ENCODE results near the gene PRKN. TPM values are rescaled to one million over a fixed set of nuclear protein-coding genes. Genes with fewer than 3 reads are reported as not detected.

PRKN gene
- total RNA-seq, 1 donor from 2014 or later = not detected

GRCh38 chr6:161813156-161813555 is 914.4 kb downstream of the PRKN start:
- Mint-ChIP-seq H3K4me3 (no peak overlapping the region), H3K36me3 (ENCODE audit: low read depth) (no peaks in the 10 kb centered on the region), H3K4me1 (ENCODE audit: low read depth) (no peaks in the 10 kb centered on the region), H3K9me3 (peaks cover 4% of the 10 kb centered on the region), H3K27me3 (ENCODE audit: insufficient read depth) (no peaks in the 10 kb centered on the region), H3K27ac (no peak overlapping the region)
- intact Hi-C loops (cut with micrococcal nuclease) = no loop called here
- DNase-seq (ENCODE audit: low spot score) = no peak

- intact Hi-C loops (cut with micrococcal nuclease) = no loop called here
- H3K4me1 Mint-ChIP-seq (ENCODE audit: low read depth) = no peaks in the 10 kb centered on the region
- no peak for DNase-seq (ENCODE audit: low spot score)
- no peak overlapping the region for H3K4me3 Mint-ChIP-seq
- H3K9me3 Mint-ChIP-seq = peaks cover 4% of the 10 kb centered on the region
- no peak overlapping the region for H3K27ac Mint-ChIP-seq
- no peaks in the 10 kb centered on the region for H3K27me3 Mint-ChIP-seq (ENCODE audit: insufficient read depth)
- H3K36me3 Mint-ChIP-seq (ENCODE audit: low read depth) = no peaks in the 10 kb centered on the region
Observed at GRCh38 chr6:161809971-161810370, 917.6 kb downstream of the PRKN start.

- no peak overlapping the region for H3K27ac Mint-ChIP-seq
- H3K27me3 Mint-ChIP-seq (ENCODE audit: insufficient read depth) = no peaks in the 10 kb centered on the region
- no peak for DNase-seq (ENCODE audit: low spot score)
- H3K9me3 Mint-ChIP-seq = no peaks in the 10 kb centered on the region
- H3K4me3 Mint-ChIP-seq = no peak overlapping the region
- H3K4me1 Mint-ChIP-seq (ENCODE audit: low read depth) = no peaks in the 10 kb centered on the region
- intact Hi-C loops (cut with micrococcal nuclease) = no loop called here
- no peaks in the 10 kb centered on the region for H3K36me3 Mint-ChIP-seq (ENCODE audit: low read depth)
Observed at GRCh38 chr6:161804838-161805237, 922.7 kb downstream of the PRKN start.

- Mint-ChIP-seq H3K9me3 (no peaks in the 10 kb centered on the region), H3K4me3 (no peak overlapping the region), H3K27ac (no peak overlapping the region), H3K27me3 (ENCODE audit: insufficient read depth) (no peaks in the 10 kb centered on the region), H3K36me3 (ENCODE audit: low read depth) (no peaks in the 10 kb centered on the region), H3K4me1 (ENCODE audit: low read depth) (no peaks in the 10 kb centered on the region)
- no peak for DNase-seq (ENCODE audit: low spot score)
- intact Hi-C loops (cut with micrococcal nuclease) = no loop called here
Observed at GRCh38 chr6:161803131-161803530, 924.4 kb downstream of the PRKN start.

GRCh38 chr6:161802231-161802630 is 925.3 kb downstream of the PRKN start:
- no peaks in the 10 kb centered on the region for H3K36me3 Mint-ChIP-seq (ENCODE audit: low read depth)
- H3K27me3 Mint-ChIP-seq (ENCODE audit: insufficient read depth) = no peaks in the 10 kb centered on the region
- no peaks in the 10 kb centered on the region for H3K4me1 Mint-ChIP-seq (ENCODE audit: low read depth)
- intact Hi-C loops (cut with micrococcal nuclease) = no loop called here
- H3K4me3 Mint-ChIP-seq = no peak overlapping the region
- no peaks in the 10 kb centered on the region for H3K9me3 Mint-ChIP-seq
- no peak overlapping the region for H3K27ac Mint-ChIP-seq
- no peak for DNase-seq (ENCODE audit: low spot score)

GRCh38 chr6:161798844-161799394 is 928.6 kb downstream of the PRKN start:
- Mint-ChIP-seq H3K4me1 (ENCODE audit: low read depth) (no peaks in the 10 kb centered on the region), H3K27ac (no peak overlapping the region), H3K36me3 (ENCODE audit: low read depth) (no peaks in the 10 kb centered on the region), H3K27me3 (ENCODE audit: insufficient read depth) (no peaks in the 10 kb centered on the region), H3K9me3 (no peaks in the 10 kb centered on the region), H3K4me3 (no peak overlapping the region)
- DNase-seq (ENCODE audit: low spot score) = no peak
- intact Hi-C loops (cut with micrococcal nuclease) = no loop called here

GRCh38 chr6:161796681-161797080 is 930.9 kb downstream of the PRKN start:
- Mint-ChIP-seq H3K36me3 (ENCODE audit: low read depth) (no peaks in the 10 kb centered on the region), H3K27me3 (ENCODE audit: insufficient read depth) (no peaks in the 10 kb centered on the region), H3K27ac (no peak overlapping the region), H3K4me1 (ENCODE audit: low read depth) (no peaks in the 10 kb centered on the region), H3K9me3 (peaks cover 7% of the 10 kb centered on the region), H3K4me3 (no peak overlapping the region)
- intact Hi-C loops (cut with micrococcal nuclease) = no loop called here
- no peak for DNase-seq (ENCODE audit: low spot score)

GRCh38 chr6:161792851-161793493 is 934.6 kb downstream of the PRKN start:
- no peak overlapping the region for H3K27ac Mint-ChIP-seq
- peaks cover 8% of the 10 kb centered on the region for H3K9me3 Mint-ChIP-seq
- H3K27me3 Mint-ChIP-seq (ENCODE audit: insufficient read depth) = no peaks in the 10 kb centered on the region
- no peak for DNase-seq (ENCODE audit: low spot score)
- no peaks in the 10 kb centered on the region for H3K36me3 Mint-ChIP-seq (ENCODE audit: low read depth)
- H3K4me3 Mint-ChIP-seq = no peak overlapping the region
- H3K4me1 Mint-ChIP-seq (ENCODE audit: low read depth) = no peaks in the 10 kb centered on the region
- intact Hi-C loops (cut with micrococcal nuclease) = no loop called here

- Mint-ChIP-seq H3K4me3 (no peak overlapping the region), H3K36me3 (ENCODE audit: low read depth) (no peaks in the 10 kb centered on the region), H3K27ac (no peak overlapping the region), H3K9me3 (peaks cover 8% of the 10 kb centered on the region), H3K27me3 (ENCODE audit: insufficient read depth) (no peaks in the 10 kb centered on the region), H3K4me1 (ENCODE audit: low read depth) (no peaks in the 10 kb centered on the region)
- intact Hi-C loops (cut with micrococcal nuclease) = no loop called here
- no peak for DNase-seq (ENCODE audit: low spot score)
Observed at GRCh38 chr6:161788531-161788930, 939.0 kb downstream of the PRKN start.

- Mint-ChIP-seq H3K27ac (no peak overlapping the region), H3K9me3 (no peaks in the 10 kb centered on the region), H3K36me3 (ENCODE audit: low read depth) (no peaks in the 10 kb centered on the region), H3K27me3 (ENCODE audit: insufficient read depth) (no peaks in the 10 kb centered on the region), H3K4me3 (no peak overlapping the region), H3K4me1 (ENCODE audit: low read depth) (no peaks in the 10 kb centered on the region)
- intact Hi-C loops (cut with micrococcal nuclease) = no loop called here
- no peak for DNase-seq (ENCODE audit: low spot score)
Observed at GRCh38 chr6:161772176-161772575, 955.4 kb downstream of the PRKN start.

- Mint-ChIP-seq H3K36me3 (ENCODE audit: low read depth) (no peaks in the 10 kb centered on the region), H3K4me1 (ENCODE audit: low read depth) (no peaks in the 10 kb centered on the region), H3K9me3 (no peaks in the 10 kb centered on the region), H3K27ac (no peak overlapping the region), H3K4me3 (no peak overlapping the region), H3K27me3 (ENCODE audit: insufficient read depth) (no peaks in the 10 kb centered on the region)
- intact Hi-C loops (cut with micrococcal nuclease) = no loop called here
- no peak for DNase-seq (ENCODE audit: low spot score)
Observed at GRCh38 chr6:161761966-161762365, 965.6 kb downstream of the PRKN start.

- no peak for DNase-seq (ENCODE audit: low spot score)
- Mint-ChIP-seq H3K36me3 (ENCODE audit: low read depth) (no peaks in the 10 kb centered on the region), H3K4me3 (no peak overlapping the region), H3K4me1 (ENCODE audit: low read depth) (no peaks in the 10 kb centered on the region), H3K27ac (no peak overlapping the region), H3K9me3 (no peaks in the 10 kb centered on the region), H3K27me3 (ENCODE audit: insufficient read depth) (no peaks in the 10 kb centered on the region)
- intact Hi-C loops (cut with micrococcal nuclease) = no loop called here
Observed at GRCh38 chr6:161755080-161755479, 972.5 kb downstream of the PRKN start.

- intact Hi-C loops (cut with micrococcal nuclease) = no loop called here
- no peak for DNase-seq (ENCODE audit: low spot score)
- Mint-ChIP-seq H3K4me1 (ENCODE audit: low read depth) (no peaks in the 10 kb centered on the region), H3K36me3 (ENCODE audit: low read depth) (no peaks in the 10 kb centered on the region), H3K9me3 (no peaks in the 10 kb centered on the region), H3K4me3 (no peak overlapping the region), H3K27ac (no peak overlapping the region), H3K27me3 (ENCODE audit: insufficient read depth) (no peaks in the 10 kb centered on the region)
Observed at GRCh38 chr6:161750686-161751085, 976.9 kb downstream of the PRKN start.

- H3K27ac Mint-ChIP-seq = no peak overlapping the region
- no peaks in the 10 kb centered on the region for H3K27me3 Mint-ChIP-seq (ENCODE audit: insufficient read depth)
- DNase-seq (ENCODE audit: low spot score) = no peak
- no peaks in the 10 kb centered on the region for H3K9me3 Mint-ChIP-seq
- no peak overlapping the region for H3K4me3 Mint-ChIP-seq
- no peaks in the 10 kb centered on the region for H3K36me3 Mint-ChIP-seq (ENCODE audit: low read depth)
- no peaks in the 10 kb centered on the region for H3K4me1 Mint-ChIP-seq (ENCODE audit: low read depth)
- intact Hi-C loops (cut with micrococcal nuclease) = no loop called here
Observed at GRCh38 chr6:161749576-161749975, 978.0 kb downstream of the PRKN start.
